GM19239 (cell line): ENCODE results near the gene MEGF9.
A peak's percentile ranks its signal among the peaks of the same experiment; 100 is the strongest.

Experiments
- DNase-seq: peaks from one replicate; pipeline ENCODE4 v3.0.0; 2011; ENCODE audit warnings: low spot score; ENCODE audit not compliant: insufficient read length
- FAIRE-seq: peaks from 2 replicates; lab custom pipeline; 2011; peaks lifted over from hg19 to GRCh38; lab: Jason Lieb, UNC

The MEGF9 gene

GRCh38 chr9:120710110-120710981 lies 3.9 kb downstream of the MEGF9 start:
- FAIRE-seq = peak; percentile 11
- peak; percentile 42 for DNase-seq

GRCh38 chr9:120708526-120709224 lies 5.6 kb downstream of the MEGF9 start:
- FAIRE-seq (no peak), DNase-seq (no peak)

- no peak for FAIRE-seq
- no peak for DNase-seq
Observed at GRCh38 chr9:120707170-120707569, 7.1 kb downstream of the MEGF9 start.

- FAIRE-seq (no peak), DNase-seq (no peak)
Observed at GRCh38 chr9:120705174-120705573, 9.1 kb downstream of the MEGF9 start.

- FAIRE-seq = no peak
- DNase-seq = no peak
Observed at GRCh38 chr9:120702075-120702474, 12.2 kb downstream of the MEGF9 start.

GRCh38 chr9:120701248-120701647 lies 13.0 kb downstream of the MEGF9 start:
- DNase-seq (no peak), FAIRE-seq (no peak)

- FAIRE-seq (no peak), DNase-seq (no peak)
Observed at GRCh38 chr9:120698766-120699165, 15.5 kb downstream of the MEGF9 start.

- DNase-seq = no peak
- FAIRE-seq = no peak
Observed at GRCh38 chr9:120697448-120697847, 16.8 kb downstream of the MEGF9 start.

GRCh38 chr9:120696551-120697230 lies 17.6 kb downstream of the MEGF9 start:
- FAIRE-seq (no peak), DNase-seq (no peak)

- FAIRE-seq = peak; percentile 83
Observed at GRCh38 chr9:120694559-120694958, 19.7 kb downstream of the MEGF9 start.

GRCh38 chr9:120693700-120694008 lies 20.6 kb downstream of the MEGF9 start:
- FAIRE-seq (peak; percentile 54), DNase-seq (no peak)

More at GRCh38 chr9:120694559-120694958, 19.7 kb downstream of the MEGF9 start:
- no peak for DNase-seq

- FAIRE-seq (peak; percentile 72), DNase-seq (no peak)
Observed at GRCh38 chr9:120692901-120693699, 21.2 kb downstream of the MEGF9 start.

GRCh38 chr9:120690372-120690771 lies 23.9 kb downstream of the MEGF9 start:
- FAIRE-seq (no peak), DNase-seq (no peak)

GRCh38 chr9:120689860-120690259 lies 24.4 kb downstream of the MEGF9 start:
- FAIRE-seq (no peak), DNase-seq (no peak)

- no peak for DNase-seq
- no peak for FAIRE-seq
Observed at GRCh38 chr9:120688758-120689157, 25.5 kb downstream of the MEGF9 start.

GRCh38 chr9:120683150-120683549 lies 31.1 kb downstream of the MEGF9 start:
- FAIRE-seq (no peak), DNase-seq (no peak)

GRCh38 chr9:120681121-120681520 lies 33.1 kb downstream of the MEGF9 start:
- no peak for DNase-seq

GRCh38 chr9:120680579-120680978 lies 33.7 kb downstream of the MEGF9 start:
- FAIRE-seq (no peak), DNase-seq (no peak)

More at GRCh38 chr9:120681121-120681520, 33.1 kb downstream of the MEGF9 start:
- FAIRE-seq = no peak

- FAIRE-seq (no peak), DNase-seq (no peak)
Observed at GRCh38 chr9:120680161-120680560, 34.1 kb downstream of the MEGF9 start.

- DNase-seq (no peak), FAIRE-seq (no peak)
Observed at GRCh38 chr9:120677965-120678364, 36.3 kb downstream of the MEGF9 start.
